Stimulated activated naive B cell treated with anti-CD40 and anti-IgM and Interleukin-4, amounts not matched to agents 10 μg/mL and 1 μg/mL and 100 μg/mL, for 72 hours (primary cell): ENCODE measurements around the gene SDK1.

Source experiments
- ATAC-seq, 2 donors: fragments of 150-1000 bp; cut with Tn5 transposase; replicated peaks; 2 replicates each; pipeline ENCODE4 v1.10.0; 2021; ENCODE audit warnings: moderate library complexity in 1 of 2
- DNase-seq: peaks from one replicate; pipeline ENCODE4 v3.0.0; 2021
- H3K27ac Mint-ChIP-seq: one replicate; pipeline ENCODE4 v1.8.0; 2022; ENCODE audit warnings: mild to moderate bottlenecking, mixed read lengths
- H3K27me3 Mint-ChIP-seq, 2 donors: one replicate each; pipeline ENCODE4 v1.8.0; 2022; ENCODE audit warnings: mixed read lengths in 2 of 2
- H3K36me3 Mint-ChIP-seq, 2 donors: one replicate each; pipeline ENCODE4 v1.8.0; 2022; ENCODE audit warnings: mixed read lengths in 2 of 2, mild to moderate bottlenecking in 1 of 2
- H3K4me1 Mint-ChIP-seq, 2 donors: one replicate each; pipeline ENCODE4 v1.8.0; 2022; ENCODE audit warnings: mixed read lengths in 2 of 2, mild to moderate bottlenecking in 1 of 2
- H3K4me3 Mint-ChIP-seq, 2 donors: one replicate each; pipeline ENCODE4 v1.8.0; 2022; ENCODE audit warnings: mild to moderate bottlenecking in 2 of 2, mixed read lengths in 2 of 2, moderate library complexity in 1 of 2
- H3K9me3 Mint-ChIP-seq, 2 donors: one replicate each; pipeline ENCODE4 v1.8.0; 2022; ENCODE audit warnings: mixed read lengths in 2 of 2, mild to moderate bottlenecking in 1 of 2

SDK1 gene

DNA sequence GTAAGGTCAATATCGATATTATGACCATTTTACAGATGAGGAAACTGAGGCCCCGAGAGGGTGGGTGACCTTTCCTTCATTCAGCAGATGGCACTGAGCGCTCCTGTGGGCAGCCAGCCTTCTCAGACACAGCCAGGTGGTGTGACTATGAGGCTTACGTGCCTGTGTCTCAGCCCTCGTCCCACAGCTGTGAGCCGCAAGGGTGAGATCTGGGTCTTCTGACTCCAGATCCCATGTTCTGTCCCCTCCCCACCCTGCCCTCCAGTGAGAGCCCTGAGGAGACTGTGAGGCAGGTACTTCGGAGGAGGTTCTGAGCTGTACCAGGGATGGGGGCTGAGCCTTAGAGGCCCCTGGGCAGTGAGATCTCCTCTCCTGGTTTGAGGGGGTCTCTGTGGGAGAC is 767.2 kb downstream of the SDK1 start:
- Mint-ChIP-seq H3K4me3 (no peak overlapping the region), H3K27me3 (peaks cover 0 to 5% of the 10 kb centered on the region in 2 donors), H3K9me3 (no peaks in the 10 kb centered on the region), H3K4me1 (peaks cover 2 to 15% of the 10 kb centered on the region in 2 donors), H3K27ac (no peak overlapping the region), H3K36me3 (no peaks in the 10 kb centered on the region)
- DNase-seq: no peak
- peak in 1 of 2 donors; percentile 8 for ATAC-seq

- Mint-ChIP-seq H3K4me3 (no peak overlapping the region), H3K27ac (no peak overlapping the region), H3K36me3 (no peaks in the 10 kb centered on the region), H3K4me1 (peaks cover 2 to 15% of the 10 kb centered on the region in 2 donors), H3K9me3 (no peaks in the 10 kb centered on the region), H3K27me3 (peaks cover 4 to 10% of the 10 kb centered on the region in 2 donors)
- ATAC-seq: no peak
- DNase-seq: no peak
These were observed 768.4 kb downstream of the SDK1 start for GRCh38 chr7:4069268-4070095.

DNA sequence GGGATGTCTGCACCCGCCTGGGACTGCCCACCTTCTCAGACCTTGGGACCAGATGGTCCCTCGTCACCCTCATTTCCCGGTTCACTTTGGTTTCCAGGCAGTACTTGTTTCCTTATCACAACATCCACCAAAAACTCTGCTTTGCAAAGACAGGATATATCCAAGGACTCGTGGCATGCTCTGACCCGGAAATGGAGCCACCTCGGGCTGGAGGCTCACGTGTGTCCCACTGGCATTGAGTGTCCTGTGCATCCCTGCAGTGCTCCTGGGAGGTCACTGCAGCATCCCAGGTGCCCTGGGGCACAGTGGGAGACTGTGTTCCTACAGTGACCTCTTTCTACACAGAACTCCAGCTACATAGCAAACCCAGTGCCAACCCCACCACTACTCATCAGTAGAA is 769.2 kb downstream of the SDK1 start:
- no peaks in the 10 kb centered on the region for H3K36me3 Mint-ChIP-seq
- ATAC-seq: no peak
- H3K27ac Mint-ChIP-seq: no peak overlapping the region
- DNase-seq: no peak
- H3K9me3 Mint-ChIP-seq: no peaks in the 10 kb centered on the region
- H3K4me3 Mint-ChIP-seq: no peak overlapping the region
- peaks cover under 1 to 10% of the 10 kb centered on the region in 2 donors for H3K4me1 Mint-ChIP-seq
- peaks cover 4 to 11% of the 10 kb centered on the region in 2 donors for H3K27me3 Mint-ChIP-seq

GRCh38 chr7:4071370-4072058 is 770.5 kb downstream of the SDK1 start:
- no peaks in the 10 kb centered on the region for H3K36me3 Mint-ChIP-seq
- H3K4me3 Mint-ChIP-seq: no peak overlapping the region
- H3K9me3 Mint-ChIP-seq: no peaks in the 10 kb centered on the region
- ATAC-seq (no peak), DNase-seq (no peak)
- peaks cover 0 to 8% of the 10 kb centered on the region in 2 donors for H3K4me1 Mint-ChIP-seq
- peaks cover 4 to 11% of the 10 kb centered on the region in 2 donors for H3K27me3 Mint-ChIP-seq
- H3K27ac Mint-ChIP-seq: no peak overlapping the region

GRCh38 chr7:4072161-4072925 is 771.3 kb downstream of the SDK1 start:
- no peaks in the 10 kb centered on the region for H3K36me3 Mint-ChIP-seq
- peaks cover 4 to 11% of the 10 kb centered on the region in 2 donors for H3K27me3 Mint-ChIP-seq
- no peak overlapping the region for H3K4me3 Mint-ChIP-seq
- DNase-seq (no peak), ATAC-seq (no peak)
- H3K4me1 Mint-ChIP-seq: peaks cover 0 to 8% of the 10 kb centered on the region in 2 donors
- H3K27ac Mint-ChIP-seq: no peak overlapping the region
- H3K9me3 Mint-ChIP-seq: no peaks in the 10 kb centered on the region

DNA sequence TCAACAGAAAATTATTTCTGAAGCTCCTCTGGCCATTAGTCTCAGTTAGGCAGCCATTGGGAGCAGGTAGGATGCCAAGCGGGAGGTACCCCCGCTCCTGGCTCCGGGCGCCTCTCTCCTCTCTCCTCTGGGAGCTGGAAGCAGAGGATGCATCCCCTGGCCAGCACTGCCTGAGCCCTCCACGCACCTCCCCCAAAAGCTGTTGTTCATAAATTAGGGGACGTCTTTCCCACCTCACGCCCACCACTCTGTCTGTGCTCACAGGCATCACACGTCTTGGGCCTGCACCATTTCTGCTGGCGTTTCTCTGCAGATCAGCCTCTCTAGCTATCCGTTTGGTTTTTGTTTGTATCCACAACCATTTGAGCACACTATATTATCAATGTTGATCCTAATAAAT is 772.0 kb downstream of the SDK1 start:
- Mint-ChIP-seq H3K4me1 (peaks cover 0 to 3% of the 10 kb centered on the region in 2 donors), H3K27ac (no peak overlapping the region), H3K36me3 (no peaks in the 10 kb centered on the region), H3K9me3 (no peaks in the 10 kb centered on the region), H3K27me3 (peaks cover 4 to 11% of the 10 kb centered on the region in 2 donors), H3K4me3 (no peak overlapping the region)
- DNase-seq (no peak), ATAC-seq (no peak)

DNA sequence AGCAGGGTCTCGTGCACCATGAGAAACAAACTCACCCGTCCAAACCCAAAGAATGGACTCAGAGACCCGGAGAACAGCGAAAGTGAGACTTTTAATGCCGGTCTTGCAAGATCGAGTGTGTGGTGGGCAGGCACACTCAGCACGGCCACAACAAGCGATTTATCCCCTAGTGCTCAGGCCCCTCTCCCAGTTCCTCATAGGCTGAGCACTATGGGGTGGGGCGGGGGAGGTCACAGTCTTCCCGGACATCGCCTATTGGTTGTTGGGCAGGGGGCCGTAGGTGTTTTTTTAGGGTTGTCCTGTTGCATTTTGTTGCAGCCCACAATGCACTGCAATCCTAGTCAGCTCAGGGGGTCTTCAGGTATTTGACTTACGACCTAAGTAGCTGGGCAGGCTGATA is 772.7 kb downstream of the SDK1 start:
- H3K9me3 Mint-ChIP-seq: no peaks in the 10 kb centered on the region

DNA sequence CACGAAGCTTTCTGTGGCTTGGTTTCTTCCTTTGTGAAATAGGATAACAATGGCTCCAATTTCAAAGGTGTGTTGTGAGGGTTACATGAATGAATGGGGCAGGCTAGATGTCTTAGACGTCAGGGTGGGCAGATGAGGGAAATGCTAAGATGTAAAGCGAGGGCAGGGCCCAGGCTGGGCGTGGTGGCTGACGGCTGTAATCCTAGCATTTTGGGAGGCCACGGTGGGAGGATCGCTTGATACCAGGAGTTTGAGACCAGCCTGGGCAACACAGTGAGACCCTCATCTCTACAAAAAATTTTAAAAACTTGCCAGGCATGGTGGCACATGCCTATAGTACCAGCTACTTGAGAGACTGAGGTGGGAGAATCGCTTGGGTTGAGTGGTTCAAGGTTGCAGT is 773.4 kb downstream of the SDK1 start:
- no peaks in the 10 kb centered on the region for H3K36me3 Mint-ChIP-seq
- no peak for DNase-seq
- no peak overlapping the region for H3K27ac Mint-ChIP-seq
- no peaks in the 10 kb centered on the region for H3K9me3 Mint-ChIP-seq
- H3K27me3 Mint-ChIP-seq: peaks cover 4 to 11% of the 10 kb centered on the region in 2 donors
- H3K4me3 Mint-ChIP-seq: no peak overlapping the region
- ATAC-seq: no peak
- H3K4me1 Mint-ChIP-seq: no peaks in the 10 kb centered on the region

More for the DNA sequence above, 772.7 kb downstream of the SDK1 start:
- Mint-ChIP-seq H3K27me3 (peaks cover 4 to 11% of the 10 kb centered on the region in 2 donors), H3K4me1 (no peaks in the 10 kb centered on the region), H3K4me3 (no peak overlapping the region), H3K27ac (no peak overlapping the region), H3K36me3 (no peaks in the 10 kb centered on the region)
- ATAC-seq: no peak
- no peak for DNase-seq

- Mint-ChIP-seq H3K27ac (no peak overlapping the region), H3K4me1 (no peaks in the 10 kb centered on the region), H3K27me3 (peaks cover 4 to 11% of the 10 kb centered on the region in 2 donors), H3K4me3 (no peak overlapping the region), H3K9me3 (no peaks in the 10 kb centered on the region), H3K36me3 (no peaks in the 10 kb centered on the region)
- DNase-seq (no peak), ATAC-seq (no peak)
These were observed 773.9 kb downstream of the SDK1 start for GRCh38 chr7:4074994-4075393.

DNA sequence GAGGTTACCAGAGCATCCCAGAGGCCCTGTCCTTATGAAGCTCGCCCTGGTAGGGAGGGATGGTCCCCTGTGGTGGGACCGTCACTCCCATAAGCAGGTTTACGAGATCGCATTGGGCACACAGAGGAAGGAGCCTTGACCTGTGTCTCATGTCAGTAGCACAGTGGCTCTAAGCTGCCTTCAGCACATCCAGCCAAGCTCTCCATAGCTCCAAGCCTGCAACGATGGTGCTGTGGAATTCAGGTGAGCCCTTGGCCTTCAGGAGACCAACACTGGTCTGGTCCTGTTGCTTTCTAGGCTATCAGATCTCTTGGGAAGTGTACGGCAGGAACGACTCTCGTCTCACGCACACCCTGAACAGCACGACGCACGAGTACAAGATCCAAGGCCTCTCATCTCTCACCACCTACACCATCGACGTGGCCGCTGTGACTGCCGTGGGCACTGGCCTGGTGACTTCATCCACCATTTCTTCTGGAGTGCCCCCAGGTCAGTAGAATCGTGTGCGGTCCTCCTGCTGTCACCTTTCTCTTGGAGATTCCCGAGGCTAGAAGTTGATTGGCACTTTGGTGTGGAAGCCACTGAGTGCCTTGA is 775.7 kb downstream of the SDK1 start:
- no peaks in the 10 kb centered on the region for H3K36me3 Mint-ChIP-seq
- peaks cover 4 to 11% of the 10 kb centered on the region in 2 donors for H3K27me3 Mint-ChIP-seq
- no peaks in the 10 kb centered on the region for H3K4me1 Mint-ChIP-seq
- H3K27ac Mint-ChIP-seq: no peak overlapping the region
- no peak for ATAC-seq
- DNase-seq: no peak
- H3K4me3 Mint-ChIP-seq: no peak overlapping the region
- H3K9me3 Mint-ChIP-seq: no peaks in the 10 kb centered on the region

DNA sequence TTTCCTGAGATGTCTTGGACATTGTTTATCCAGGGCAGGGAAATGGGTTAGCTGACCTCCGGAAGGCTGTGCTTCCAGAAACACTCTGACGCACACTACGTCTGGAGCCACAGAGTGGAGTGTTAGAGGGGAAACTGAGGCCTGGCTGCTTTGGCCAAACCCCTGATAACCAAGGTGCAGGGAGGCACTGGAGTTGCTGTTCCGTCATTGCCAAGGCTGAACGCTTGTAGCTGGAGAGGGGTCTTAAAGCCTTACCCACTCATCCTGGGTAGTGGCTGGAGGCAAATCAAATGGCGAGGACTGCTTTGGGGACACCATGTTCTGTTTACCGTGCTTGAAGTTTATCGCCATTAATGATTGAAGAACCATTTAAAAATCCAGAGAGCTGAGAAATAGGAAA is 776.9 kb downstream of the SDK1 start:
- peaks cover 4 to 6% of the 10 kb centered on the region in 2 donors for H3K27me3 Mint-ChIP-seq
- no peaks in the 10 kb centered on the region for H3K36me3 Mint-ChIP-seq
- H3K4me3 Mint-ChIP-seq: no peak overlapping the region
- no peak overlapping the region for H3K27ac Mint-ChIP-seq
- DNase-seq: no peak
- ATAC-seq: no peak
- no peaks in the 10 kb centered on the region for H3K4me1 Mint-ChIP-seq
- no peaks in the 10 kb centered on the region for H3K9me3 Mint-ChIP-seq

DNA sequence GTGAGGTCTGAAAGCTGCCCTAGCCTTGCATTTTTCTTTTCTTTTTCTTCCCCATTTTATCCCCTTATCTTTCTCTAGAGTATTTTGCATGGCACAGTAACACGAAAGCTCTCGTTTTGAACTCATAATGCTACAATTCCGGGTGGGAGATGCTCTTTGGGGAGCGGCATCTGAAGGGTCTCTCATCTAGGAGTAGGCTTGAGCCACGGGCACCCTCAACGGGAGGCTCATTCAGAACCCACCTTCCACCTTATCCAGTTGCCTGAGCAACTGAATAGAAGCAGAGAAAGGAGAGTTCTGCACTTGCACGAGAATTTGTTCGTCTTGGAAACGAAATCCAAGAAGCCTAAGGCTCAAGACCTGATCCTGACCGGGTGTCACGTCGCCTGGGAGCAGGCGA is 777.5 kb downstream of the SDK1 start:
- Mint-ChIP-seq H3K27me3 (peaks cover 4 to 6% of the 10 kb centered on the region in 2 donors), H3K4me1 (no peaks in the 10 kb centered on the region), H3K9me3 (peaks cover 0 to under 1% of the 10 kb centered on the region in 2 donors), H3K27ac (no peak overlapping the region), H3K4me3 (no peak overlapping the region), H3K36me3 (no peaks in the 10 kb centered on the region)
- no peak for DNase-seq
- no peak for ATAC-seq

- Mint-ChIP-seq H3K4me3 (no peak overlapping the region), H3K27ac (no peak overlapping the region), H3K27me3 (peaks cover under 1 to 2% of the 10 kb centered on the region in 2 donors), H3K4me1 (no peaks in the 10 kb centered on the region), H3K9me3 (peaks cover 0 to 4% of the 10 kb centered on the region in 2 donors), H3K36me3 (no peaks in the 10 kb centered on the region)
- no peak for DNase-seq
- no peak for ATAC-seq
These were observed 778.3 kb downstream of the SDK1 start for GRCh38 chr7:4079366-4079765.

DNA sequence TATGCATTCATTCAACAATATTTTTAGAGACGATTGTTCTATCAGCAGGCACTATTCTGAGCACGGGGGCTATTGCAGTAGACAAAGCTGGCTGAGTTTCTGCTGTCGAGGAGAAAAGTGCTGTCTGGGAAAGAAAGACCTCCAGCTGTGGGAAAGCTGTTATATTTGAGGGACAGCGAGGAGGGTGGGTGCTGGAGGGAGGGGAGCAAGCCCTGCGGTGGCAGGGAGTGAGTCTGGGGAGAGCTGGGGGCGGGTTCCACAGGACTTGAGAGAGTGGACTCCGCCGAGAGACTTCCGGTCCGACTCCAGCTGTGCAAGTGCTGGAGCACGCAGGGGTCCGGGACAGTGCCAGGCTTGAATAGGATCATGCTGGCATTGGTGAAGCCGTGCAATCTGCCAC is 778.9 kb downstream of the SDK1 start:
- H3K36me3 Mint-ChIP-seq: no peaks in the 10 kb centered on the region
- H3K4me3 Mint-ChIP-seq: no peak overlapping the region
- H3K27ac Mint-ChIP-seq: no peak overlapping the region
- H3K9me3 Mint-ChIP-seq: peaks cover 0 to 4% of the 10 kb centered on the region in 2 donors
- DNase-seq (no peak), ATAC-seq (no peak)
- H3K4me1 Mint-ChIP-seq: no peaks in the 10 kb centered on the region
- no peaks in the 10 kb centered on the region for H3K27me3 Mint-ChIP-seq
